RPMI8226 (cell line): ENCODE results near the gene NRXN3.

ENCODE experiments used
- DNase-seq: peaks from one replicate; pipeline ENCODE4 v3.0.0-alpha.2; 2015

NRXN3 gene

GRCh38 chr14:79820866-79821535, 1650.8 kb downstream of the NRXN3 start:
- no peak for DNase-seq

GRCh38 chr14:79822034-79822433, 1651.9 kb downstream of the NRXN3 start:
- DNase-seq, result no peak

DNA sequence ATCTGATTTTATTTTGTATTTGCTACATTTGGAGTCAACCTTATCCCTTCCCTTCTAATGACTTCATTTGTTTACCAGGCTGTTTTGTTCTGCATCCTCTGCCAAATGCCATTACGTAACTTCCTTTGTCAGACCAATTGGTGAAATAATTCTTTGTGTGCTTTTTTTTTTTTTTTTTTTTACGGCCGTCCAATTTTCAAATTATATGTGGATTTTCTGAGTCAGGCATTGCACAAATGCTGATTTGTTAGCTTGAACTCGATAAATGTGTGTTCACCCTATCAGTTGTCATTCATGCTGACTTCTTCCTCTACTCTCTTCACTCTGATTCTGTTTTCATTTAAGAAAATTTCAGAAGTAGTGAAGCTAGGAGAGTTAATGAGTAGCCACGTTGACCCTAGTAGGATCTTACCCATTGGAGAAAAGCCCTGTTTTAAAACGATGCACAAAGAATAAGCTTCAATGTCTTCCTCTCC, 1654.9 kb downstream of the NRXN3 start:
- no peak for DNase-seq

- no peak for DNase-seq
Measured at GRCh38 chr14:79826362-79826761, 1656.2 kb downstream of the NRXN3 start.

GRCh38 chr14:79829405-79830166, 1659.4 kb downstream of the NRXN3 start:
- no peak for DNase-seq

GRCh38 chr14:79831195-79831892, 1661.2 kb downstream of the NRXN3 start:
- DNase-seq, result no peak

DNA sequence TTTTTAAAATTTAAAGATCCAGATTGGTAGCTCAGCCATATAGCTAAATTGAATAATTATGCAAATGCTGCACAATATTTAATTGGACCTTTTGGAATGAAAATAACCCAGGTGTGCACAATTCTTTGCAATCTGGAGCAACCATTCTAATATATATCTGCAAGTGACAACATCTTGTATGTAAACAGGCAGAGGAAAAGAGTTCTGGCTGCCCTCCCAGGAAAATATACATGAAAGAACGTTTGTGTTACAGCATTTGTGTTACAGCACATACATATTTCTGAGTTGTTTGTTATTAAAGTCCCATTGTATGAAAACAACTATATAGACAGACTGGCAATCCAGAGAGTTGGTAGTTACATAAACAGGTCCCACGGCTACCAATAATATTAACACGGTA, 1663.6 kb downstream of the NRXN3 start:
- DNase-seq, result no peak

DNA sequence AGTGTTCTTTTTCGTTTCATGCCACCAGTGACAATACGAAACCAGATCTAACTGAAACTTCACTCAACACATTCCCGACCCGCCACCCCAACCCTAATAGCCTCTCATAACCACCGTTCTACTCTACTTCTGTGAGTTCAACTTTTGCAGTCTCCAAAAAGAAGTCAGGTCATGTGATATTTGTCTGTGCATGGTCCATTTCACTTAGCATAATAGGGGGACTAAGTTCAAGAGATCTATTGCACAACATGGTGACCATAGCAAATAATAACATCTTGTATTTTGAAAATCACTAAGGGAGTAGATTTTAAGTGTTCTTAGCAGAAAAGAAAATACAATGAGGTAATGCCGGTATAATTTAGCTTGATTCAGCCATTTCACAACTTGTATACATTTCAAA, 1664.7 kb downstream of the NRXN3 start:
- no peak for DNase-seq

GRCh38 chr14:79836577-79836976, 1666.4 kb downstream of the NRXN3 start:
- DNase-seq, result no peak

- no peak for DNase-seq
Measured at GRCh38 chr14:79837699-79838098, 1667.5 kb downstream of the NRXN3 start.

DNA sequence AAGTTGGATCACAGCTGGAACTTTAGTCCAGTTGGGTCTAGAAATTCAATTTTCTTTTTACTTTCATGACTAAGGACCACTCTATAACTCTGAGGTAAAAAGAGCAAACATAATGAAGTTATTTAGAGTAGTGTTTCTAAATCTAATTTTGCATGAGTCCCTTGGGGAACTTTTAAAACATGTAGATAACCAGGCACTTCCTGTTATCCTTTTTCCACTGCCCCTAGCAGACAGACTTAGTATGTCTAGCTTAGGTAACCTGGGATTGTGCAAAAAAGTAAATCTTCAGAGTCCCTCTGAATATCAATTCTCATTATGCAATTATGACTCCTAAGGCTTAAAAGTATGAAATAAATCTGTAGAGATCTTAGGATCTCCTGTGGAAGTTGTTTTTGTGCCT, 1669.9 kb downstream of the NRXN3 start:
- DNase-seq, result no peak

DNA sequence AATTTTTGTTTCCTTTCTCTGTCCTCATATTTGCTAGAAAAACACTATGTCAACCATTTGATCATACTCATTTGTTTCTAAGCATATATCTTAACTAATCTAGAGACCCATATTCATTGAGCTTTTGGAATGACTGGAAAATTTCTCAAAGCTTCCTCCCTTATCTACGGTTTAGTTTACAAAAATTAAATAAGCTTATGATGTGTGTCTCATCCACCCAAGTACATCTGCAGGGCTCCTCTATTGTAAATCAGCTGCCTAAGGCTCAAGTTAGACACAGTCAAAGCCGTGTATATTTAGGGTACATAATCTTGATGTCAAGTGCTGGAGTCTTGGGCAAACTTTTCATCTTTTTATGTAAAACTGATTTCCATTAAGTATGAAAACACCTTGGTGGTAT, 1670.7 kb downstream of the NRXN3 start:
- DNase-seq, result no peak

DNA sequence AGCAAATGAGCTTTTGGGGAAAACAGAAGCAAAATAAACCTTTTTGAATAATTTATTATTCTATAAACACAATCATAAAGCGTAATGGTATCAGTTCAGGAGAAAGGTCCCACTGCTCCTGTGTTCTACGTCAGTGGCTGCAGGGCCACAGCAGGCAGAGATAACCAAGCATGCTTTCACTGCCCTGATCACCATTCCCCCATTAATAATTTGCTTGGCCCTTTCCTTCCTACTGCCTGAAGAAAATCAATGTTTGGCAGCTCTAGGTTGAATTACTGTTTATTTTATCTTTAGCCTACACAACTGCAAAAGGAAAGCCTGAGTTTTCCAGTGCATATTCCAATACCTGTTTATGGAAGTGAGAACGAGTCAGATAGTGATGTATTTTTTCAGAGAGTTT, 1671.3 kb downstream of the NRXN3 start:
- no peak for DNase-seq

DNA sequence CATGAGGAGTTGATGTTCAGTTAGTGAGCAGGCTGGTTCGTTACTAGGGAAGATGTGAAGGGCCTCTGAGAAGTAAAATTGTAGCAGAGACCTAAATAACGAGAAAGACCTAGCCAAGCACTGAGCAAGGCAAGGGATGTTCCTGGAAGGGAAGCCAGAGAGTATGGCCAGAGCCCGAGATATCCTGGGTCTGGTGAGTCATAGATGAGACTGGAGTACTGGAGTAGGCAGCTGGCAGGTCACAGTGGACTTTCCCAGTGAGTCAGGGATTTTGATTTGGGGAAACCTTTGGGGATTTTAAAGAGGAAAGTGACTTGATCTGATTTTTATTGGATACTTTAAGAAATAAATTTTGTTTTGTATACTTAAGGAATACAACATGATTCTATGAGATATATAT, 1672.1 kb downstream of the NRXN3 start:
- DNase-seq, result no peak

GRCh38 chr14:79852950-79853744, 1683.0 kb downstream of the NRXN3 start:
- no peak for DNase-seq

GRCh38 chr14:79855789-79856188, 1685.6 kb downstream of the NRXN3 start:
- DNase-seq, result no peak

- DNase-seq, result no peak
Measured at GRCh38 chr14:79856381-79856780, 1686.2 kb downstream of the NRXN3 start.

DNA sequence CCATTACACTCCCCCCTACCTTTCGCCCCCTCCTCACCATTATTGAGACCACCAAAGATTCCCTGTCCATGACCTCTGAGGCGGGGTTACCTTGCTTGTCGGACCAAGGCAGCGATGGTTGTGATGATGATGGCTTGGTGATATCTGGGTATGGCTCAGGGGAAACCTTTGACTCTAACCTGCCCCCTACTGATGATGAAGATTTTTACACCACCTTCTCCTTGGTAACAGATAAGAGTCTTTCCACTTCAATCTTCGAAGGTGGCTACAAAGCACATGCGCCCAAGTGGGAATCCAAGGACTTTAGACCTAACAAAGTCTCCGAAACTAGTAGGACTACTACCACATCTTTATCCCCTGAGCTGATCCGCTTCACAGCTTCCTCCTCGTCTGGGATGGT, 1690.9 kb downstream of the NRXN3 start:
- no peak for DNase-seq

DNA sequence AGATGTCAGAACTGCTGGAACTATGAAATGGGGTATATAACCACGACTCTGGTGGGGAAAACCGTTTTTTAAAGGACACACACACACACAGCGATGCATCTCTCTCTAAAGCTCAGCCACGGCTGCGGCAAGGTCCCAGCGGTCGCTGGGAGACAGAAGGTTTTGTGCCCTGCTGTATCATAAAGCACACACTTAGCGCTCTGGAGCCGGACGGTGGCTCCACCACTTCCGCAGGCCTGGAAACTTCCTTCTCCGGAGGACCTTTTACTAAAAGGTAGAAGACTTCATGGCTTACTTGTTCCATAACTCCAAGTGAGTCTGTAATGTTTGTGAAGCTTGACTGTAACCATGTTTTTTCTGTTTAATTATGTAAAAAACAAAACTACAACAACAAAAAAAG, 1691.9 kb downstream of the NRXN3 start:
- DNase-seq, result no peak

DNA sequence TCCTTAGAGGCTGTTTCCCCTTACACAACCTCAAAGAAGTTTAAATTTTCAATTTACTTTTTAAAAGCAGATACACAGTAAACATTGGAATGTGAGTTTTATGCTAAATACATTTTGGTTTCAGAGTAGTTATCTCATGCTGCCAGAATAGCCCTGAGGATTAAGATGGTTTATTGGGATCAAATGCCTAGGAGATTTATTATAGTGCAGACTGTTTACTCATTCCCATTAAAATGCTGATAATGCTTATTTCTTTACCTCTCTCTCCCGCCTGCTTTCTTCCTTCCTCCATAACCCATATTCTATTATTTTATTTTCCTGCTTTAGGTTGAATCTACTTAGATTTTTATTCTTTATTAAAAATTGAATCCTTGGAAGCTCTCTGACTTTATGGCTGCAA, 1701.0 kb downstream of the NRXN3 start:
- DNase-seq, result no peak

GRCh38 chr14:79878229-79878628, 1708.1 kb downstream of the NRXN3 start:
- no peak for DNase-seq

DNA sequence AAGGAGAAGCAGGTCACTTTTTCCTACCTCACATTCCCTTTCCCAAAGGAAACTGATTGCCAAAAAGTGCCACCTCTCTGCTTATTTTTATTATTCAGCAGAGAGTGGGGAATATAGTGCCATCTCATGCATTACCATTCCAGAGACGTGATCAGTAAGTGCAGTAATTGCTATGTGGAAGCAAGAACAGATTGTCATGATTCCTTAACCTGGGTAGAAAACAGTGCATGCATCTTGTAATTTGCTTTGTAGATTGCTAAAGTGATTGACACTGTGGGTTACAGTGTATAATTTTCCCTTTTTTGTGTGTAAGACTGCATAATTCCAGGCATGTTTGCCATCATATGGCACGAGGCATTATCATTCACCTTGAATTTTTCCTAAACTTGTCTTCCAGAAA, 1708.6 kb downstream of the NRXN3 start:
- no peak for DNase-seq

GRCh38 chr14:79881299-79881698, 1711.1 kb downstream of the NRXN3 start:
- DNase-seq, result no peak
